Tracheal epithelial cell (primary cell): ENCODE results near the gene P2RY1. TPM values are rescaled to one million over a fixed set of nuclear protein-coding genes. Genes with fewer than 3 reads are reported as not detected.

Experiments
- total RNA-seq: library from RNA; depleted of rRNA; stranded (reverse); fragments of >200 nt; gene quantifications from 2 replicates; pipeline ENCODE4 v1.2.1, GENCODE V29; 2014

Gene P2RY1, protein sequence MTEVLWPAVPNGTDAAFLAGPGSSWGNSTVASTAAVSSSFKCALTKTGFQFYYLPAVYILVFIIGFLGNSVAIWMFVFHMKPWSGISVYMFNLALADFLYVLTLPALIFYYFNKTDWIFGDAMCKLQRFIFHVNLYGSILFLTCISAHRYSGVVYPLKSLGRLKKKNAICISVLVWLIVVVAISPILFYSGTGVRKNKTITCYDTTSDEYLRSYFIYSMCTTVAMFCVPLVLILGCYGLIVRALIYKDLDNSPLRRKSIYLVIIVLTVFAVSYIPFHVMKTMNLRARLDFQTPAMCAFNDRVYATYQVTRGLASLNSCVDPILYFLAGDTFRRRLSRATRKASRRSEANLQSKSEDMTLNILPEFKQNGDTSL
- 5.1 and 21.1 TPM in 2 replicates for total RNA-seq

DNA sequence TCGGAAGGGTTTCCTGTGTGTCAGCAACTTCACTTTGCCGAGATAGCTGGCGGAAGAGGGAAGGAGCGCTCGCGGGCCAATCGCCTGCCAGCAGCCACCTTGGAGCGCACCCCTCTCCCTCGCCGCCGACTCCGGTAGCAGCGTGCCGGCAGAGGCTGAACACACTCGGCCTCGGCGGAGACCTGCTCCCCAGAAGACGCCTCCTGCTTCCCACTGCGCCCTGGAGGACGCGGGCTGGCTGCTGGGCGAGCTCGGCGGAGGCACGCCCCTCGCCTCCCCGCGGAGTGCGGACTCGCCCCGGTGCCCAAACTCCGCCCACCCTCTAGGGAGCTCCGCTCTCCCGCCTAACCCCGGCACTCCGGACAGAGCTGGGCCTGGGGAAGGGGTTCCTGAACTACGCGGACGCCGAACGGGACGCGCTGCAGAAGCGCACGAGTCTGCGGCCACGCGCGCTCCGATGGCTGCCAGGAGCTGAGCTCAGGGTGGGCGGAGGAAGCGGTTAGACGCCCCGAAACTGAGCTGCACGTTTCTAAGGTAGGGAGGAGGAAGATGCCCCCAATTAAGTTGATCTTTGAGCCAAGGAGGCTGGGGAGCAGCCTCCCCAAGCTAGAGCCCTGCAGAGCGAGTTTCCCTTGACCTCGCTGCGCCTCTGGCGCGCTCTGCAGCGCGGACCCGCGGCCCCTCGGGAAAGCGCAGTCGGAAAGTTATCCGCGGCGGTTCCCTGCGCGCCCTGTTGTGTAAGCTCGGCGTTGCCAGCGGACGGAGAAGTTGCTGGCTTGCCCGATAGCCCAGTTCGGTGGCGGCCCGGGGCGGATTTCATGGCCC, at the start of gene P2RY1:
Gene P2RY1 (plus strand): TSS at position 356 of the 825 bp plus-strand sequence. CDS start 652 bp downstream, outside the sequence.

